H7 (cell line): ENCODE data around the gene OR8U1. TPM values are rescaled to one million over a fixed set of nuclear protein-coding genes. Genes with fewer than 3 reads are reported as not detected.

ENCODE experiments used
- total RNA-seq: library from RNA; depleted of rRNA; stranded (reverse); fragments of >200 nt; shearing (Covaris generic); gene quantifications from 2 replicates; pipeline ENCODE4 v1.2.3, GENCODE V29; 2014; rRNA removed

Gene OR8U1
- total RNA-seq, 1 experiment from 2014 or later = not detected

Other genes starting within 250 kb of the OR8U1 start
- gene OR8J3, start 235.4 kb upstream of the OR8U1 start, total RNA-seq = not detected in 2 replicates
- gene OR8K5, start 215.3 kb upstream of the OR8U1 start, total RNA-seq = not detected in 2 replicates
- gene OR5J2, start 199.0 kb upstream of the OR8U1 start, total RNA-seq = not detected in 2 replicates
- gene OR5T2, start 141.4 kb upstream of the OR8U1 start, total RNA-seq = not detected in 2 replicates
- gene OR5T3, start 123.4 kb upstream of the OR8U1 start, total RNA-seq = not detected in 2 replicates
- not detected in 2 replicates for gene OR5T1, start 101.5 kb upstream of the OR8U1 start, total RNA-seq
- gene OR8H1, start 83.4 kb upstream of the OR8U1 start, total RNA-seq = not detected in 2 replicates
- gene OR8K3, start 60.5 kb upstream of the OR8U1 start, total RNA-seq = not detected in 2 replicates
- gene OR8K1, start 29.6 kb upstream of the OR8U1 start, total RNA-seq = not detected in 2 replicates
- gene OR8J1, start 21.3 kb upstream of the OR8U1 start, total RNA-seq = not detected in 2 replicates
- not detected in 2 replicates for gene OR5AL1, start 37.1 kb downstream of the OR8U1 start, total RNA-seq
- not detected in 2 replicates for gene OR5M3, start 97.7 kb downstream of the OR8U1 start, total RNA-seq
- gene OR5M8, start 115.7 kb downstream of the OR8U1 start, total RNA-seq = not detected in 2 replicates
- gene OR5M11, start 167.6 kb downstream of the OR8U1 start, total RNA-seq = not detected in 2 replicates
- not detected in 2 replicates for gene OR5M10, start 202.1 kb downstream of the OR8U1 start, total RNA-seq
- not detected in 2 replicates for gene OR5M1, start 239.2 kb downstream of the OR8U1 start, total RNA-seq